Inferior parietal cortex (tissue), 1 donor: ENCODE data around the gene CCDC38.
"Not testable (repeated sequence)": the region's sequence is repeated elsewhere in the genome, so short reads cannot be mapped to it uniquely, and the experiment has no call there.

Source experiments
- DNase-seq: peaks from one replicate; pipeline ENCODE4 v3.0.0-alpha.2; 2016; ENCODE audit errors: extremely low spot score

Gene CCDC38

DNA sequence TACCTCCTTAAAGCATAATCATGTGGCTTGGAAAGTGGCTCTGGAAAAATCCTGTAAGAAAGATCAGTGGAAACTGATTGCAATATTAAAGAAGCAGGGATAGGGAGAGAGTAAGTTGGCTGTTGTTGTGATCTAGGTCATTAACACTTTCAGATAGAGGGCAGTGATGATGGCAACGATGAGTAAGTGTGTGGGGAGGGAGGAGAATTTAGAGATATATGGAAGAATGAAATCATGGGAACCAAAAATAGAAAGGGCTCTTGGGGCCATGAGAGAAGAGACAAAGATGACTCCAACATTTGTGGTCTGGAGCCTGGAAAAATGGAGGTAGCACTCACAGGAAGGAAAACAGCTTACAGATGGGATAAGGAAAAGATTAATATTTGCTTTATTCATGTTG, 60.3 kb downstream of the CCDC38 start:
- no peak for DNase-seq

DNA sequence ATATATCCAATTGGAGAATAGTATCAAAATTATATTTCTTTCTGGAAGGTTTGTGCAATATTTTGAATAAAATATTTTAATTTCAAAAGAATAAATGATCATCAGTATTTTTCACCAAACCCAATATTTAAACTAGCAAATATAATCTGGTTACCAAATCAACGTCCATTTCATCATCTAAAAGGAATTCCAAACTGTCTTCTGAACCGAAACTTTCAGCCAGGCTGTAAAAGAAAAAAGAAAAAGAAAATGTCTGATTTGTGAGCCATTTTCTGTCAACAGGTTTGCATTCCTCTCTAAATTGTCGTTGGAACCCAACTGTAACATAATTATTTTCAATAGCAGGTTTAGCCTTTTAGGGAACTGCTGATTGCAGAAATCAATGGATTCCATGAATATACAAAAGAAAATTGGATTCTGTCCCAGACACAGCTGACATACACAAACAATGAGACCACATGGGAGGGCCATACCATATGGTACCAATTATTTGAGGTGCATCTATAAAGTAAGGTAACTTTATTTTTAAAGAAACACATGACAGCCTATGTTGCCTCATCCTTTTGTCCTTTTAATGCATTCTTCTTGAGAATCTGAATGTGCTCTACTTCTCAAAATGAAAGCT, 61.0 kb downstream of the CCDC38 start:
- no peak for DNase-seq

DNA sequence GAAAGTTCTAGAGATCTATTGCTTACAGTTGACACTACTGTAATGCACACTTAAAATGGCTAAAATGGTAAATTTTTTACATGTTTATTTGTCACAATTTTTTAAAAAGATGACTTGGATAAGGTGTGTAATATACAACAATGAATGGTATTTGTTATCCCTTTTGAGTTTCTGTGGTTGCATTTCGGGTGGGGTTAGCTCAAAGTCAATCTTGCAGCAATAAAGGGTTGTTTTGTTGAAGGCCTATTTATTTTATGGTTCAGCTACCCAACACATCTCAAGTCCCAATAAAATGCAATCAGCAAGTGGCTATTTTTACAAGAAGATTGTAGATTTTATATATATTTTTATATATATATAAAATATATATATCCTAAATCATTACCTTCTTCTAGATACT, 61.5 kb downstream of the CCDC38 start:
- DNase-seq = no peak

DNA sequence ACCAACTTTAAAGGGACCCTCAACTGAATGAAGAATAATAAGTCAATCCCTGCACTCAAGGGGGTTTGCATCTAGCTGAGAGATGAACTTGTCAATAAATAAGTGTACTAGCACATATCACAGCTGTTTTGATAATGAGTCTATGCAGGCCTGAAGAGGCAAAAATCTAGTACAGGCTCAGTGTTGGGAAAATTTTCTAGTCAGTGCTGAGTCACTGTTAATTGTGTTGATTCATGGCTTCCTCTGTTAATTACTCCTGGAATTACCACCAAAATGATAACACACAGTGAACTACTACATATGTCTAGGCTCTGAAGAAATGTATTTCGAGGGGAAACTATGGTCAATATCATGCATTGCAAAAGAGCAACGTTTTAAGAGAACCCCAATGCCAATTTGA, 64.8 kb downstream of the CCDC38 start:
- DNase-seq = no peak

DNA sequence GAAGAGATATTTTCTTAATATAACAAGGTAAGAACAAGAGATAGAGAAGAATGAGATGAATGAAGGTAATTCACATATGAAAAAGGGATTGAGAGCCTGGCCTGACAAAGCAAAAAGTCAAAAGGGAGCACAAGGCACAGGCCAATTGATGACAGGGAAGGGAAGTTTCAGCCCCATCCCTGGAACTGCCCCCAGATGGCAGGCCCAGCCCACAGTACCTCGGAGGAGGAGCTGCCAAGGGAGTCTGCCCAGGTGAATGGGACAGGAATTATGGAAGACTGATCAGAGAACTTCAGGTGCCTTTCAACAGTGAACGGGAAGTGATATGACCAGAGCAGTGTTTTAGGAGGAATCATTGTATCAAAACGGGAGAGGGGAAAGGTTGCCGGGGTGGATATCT, 68.0 kb downstream of the CCDC38 start:
- no peak for DNase-seq

DNA sequence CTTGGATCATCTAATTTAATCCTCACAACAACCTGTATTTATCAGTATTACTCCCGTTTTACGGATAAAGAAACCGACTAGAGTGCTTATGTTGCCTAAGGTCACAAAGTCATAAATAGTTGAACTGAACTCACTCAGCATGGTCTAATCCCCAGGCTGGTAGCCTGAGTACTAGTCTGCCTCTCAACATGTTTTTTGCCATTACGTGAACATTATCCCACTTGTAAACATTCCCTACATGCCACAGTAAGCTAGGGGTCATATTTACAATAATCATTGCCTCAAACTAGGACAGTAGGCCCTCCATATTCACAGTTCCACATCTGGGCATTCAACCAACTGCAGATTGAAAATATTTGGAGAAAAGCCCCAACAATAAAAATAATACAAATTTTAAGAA, 71.5 kb downstream of the CCDC38 start:
- no peak for DNase-seq

DNA sequence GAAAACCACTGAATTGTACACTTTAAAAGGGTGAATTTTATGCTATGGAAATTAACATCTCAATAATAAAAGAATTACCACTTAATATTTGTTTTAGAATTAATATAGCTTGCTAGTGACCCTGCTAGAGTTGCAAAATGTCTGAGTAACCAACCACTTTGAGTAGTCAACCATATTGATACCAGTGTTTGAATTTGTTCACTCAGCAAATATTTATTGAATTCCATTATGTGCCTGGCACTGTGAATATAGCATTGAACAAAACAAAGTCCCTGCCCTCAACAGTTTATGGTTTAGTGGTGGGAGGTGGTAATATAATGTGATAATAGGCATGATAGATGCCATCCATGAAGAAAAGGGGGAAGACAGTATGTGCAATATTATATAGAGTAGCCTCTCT, 79.1 kb downstream of the CCDC38 start:
- no peak for DNase-seq

DNA sequence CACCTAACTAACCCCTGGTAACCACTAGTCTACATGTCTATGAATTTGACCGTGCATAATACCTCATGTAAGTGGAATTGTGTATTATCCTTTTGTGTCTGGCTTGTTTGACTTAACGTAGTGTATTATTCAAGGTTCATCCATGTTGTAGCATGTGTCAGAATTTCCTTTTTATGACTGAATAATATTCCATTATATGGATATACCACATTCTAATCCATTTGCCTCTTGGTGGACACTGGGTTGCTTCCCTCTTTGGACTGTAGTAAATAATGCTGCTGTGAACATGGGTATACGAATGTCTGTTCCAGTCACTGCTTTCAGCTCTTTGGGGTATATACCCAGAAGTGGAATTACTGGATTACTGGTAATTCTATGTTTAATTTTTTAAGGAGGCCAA, 80.4 kb downstream of the CCDC38 start:
- no peak for DNase-seq

DNA sequence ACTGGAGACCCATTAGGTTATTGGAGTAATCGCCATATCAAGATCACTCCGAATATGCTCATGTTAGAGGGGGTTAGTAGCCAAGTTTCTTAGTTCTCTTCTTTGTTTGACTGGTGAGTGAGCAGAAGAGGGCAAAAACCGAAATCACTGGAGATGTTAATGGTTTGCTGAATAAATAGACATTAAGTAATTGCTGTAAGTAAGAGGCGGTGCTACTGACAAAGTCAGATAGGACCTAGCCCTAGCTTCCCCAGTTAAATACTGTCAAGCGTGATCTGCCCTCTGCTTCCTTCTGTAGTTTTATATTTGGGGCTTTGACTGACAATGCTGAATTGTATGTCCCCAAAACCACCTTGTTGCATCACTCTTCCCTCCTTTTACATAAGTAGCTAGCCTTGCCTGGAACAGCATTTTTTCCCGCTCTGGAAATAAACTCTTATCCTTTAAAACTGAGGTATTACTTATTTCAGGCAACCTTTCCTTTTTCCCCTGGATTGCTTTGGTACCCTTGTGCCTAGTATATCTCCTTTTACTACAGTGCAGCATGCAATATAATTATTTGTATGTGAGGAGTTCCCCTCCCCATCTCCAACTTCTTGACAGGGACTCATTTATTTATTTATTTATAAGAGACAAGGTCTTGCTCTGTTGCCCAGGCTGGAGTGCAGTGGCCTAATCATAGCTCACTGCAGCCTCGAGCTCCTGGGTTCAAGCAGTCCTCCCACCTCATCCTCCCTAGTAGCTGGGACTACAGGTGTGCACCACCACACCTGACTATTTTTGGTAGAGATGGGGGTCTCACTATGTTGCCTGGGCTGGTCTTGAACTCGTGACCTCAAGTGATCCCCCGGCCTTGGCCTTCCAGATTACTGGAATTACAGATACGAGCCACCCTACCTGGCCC, 82.2 kb downstream of the CCDC38 start:
- DNase-seq = no peak

DNA sequence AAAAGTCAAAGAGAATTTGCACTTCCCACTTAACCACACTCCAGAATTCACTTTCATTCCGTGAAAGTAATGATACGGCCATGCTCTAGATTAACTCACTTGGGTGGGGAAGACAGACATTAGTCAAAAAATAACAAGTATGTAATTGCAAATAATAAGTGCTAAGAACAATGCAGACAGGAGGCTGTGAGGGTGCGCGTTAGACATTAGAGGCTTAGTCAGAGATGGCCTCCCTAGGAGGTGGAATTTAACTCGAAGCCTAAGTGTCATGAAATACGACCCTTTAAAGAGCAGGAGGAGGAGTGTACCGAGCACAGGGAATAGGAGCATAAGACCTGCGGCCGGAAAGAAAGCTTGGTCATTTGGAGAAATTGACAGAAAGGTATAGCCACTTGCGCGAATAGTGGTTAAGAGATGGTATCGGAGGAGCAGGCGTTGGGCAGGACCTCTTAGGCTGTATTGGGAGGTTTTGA, 83.0 kb downstream of the CCDC38 start:
- DNase-seq = peak; percentile 3

DNA sequence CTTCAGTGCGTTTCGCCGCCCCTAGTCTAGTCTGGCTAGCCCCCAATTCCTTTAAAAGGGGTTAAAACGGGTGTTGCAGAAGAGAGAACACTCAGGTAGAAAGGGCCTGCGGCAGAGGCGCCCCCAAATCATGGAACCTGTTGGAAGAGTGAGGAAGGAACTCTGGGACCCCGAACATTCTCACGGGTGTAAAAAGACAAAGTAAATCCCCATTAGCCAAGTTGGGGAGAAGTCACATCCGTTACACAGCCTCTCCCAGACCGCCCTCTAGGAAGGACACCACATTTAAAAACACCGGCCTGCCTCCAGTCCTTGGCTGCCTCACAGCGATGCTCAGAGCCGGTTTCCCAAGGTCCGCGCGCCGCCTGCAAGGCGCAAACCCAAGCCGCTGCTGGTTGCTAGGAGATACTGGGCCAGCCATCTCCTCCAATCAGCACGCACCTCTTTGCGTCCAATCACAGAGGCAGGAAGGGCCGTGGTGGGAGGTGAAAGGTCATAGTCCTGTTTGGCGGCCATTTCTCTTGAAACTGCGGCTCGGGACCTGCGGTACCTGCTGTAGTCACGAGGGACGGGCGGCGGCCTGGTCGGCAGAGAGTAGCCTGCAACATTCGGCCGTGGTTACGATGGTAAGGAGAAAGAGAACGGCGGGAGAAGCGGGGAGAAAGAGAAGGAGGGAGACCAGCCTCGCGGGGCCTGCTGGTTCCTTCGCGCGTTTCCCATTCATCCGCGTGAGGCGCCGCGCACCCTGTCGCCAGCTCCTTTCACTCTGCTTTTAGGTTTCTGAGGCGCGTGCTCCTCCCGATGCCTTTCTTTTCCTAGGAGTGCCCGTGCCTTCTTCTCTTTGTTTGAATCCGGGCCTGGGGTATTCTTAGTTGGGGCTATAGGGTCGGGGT, 83.7 kb downstream of the CCDC38 start, which contains the start of gene SNRPF:
TSS of gene SNRPF (plus strand) at position 502 of the 893 bp plus-strand sequence. CDS start at position 624, 122 bp downstream.
- peak; percentile 97 for DNase-seq

DNA sequence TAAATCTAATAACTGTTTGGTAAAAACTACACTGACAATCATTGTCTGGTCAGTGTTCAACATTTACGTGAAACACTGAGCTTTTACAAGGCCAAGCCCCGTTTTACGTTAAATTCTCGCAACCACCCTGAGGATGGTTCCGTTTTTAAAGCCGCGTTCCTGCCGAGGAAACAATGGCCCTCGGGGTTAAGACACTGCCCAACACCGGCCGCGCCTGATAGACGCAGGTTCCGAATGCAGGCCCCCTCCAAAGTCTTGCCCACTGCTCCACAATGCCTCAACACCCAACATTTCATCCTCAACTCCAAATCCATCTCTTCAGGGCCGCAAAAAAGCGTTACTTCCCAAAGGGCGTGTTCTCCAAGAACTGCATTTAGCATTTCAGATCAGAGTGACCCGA, 84.6 kb downstream of the CCDC38 start:
- DNase-seq = no peak

DNA sequence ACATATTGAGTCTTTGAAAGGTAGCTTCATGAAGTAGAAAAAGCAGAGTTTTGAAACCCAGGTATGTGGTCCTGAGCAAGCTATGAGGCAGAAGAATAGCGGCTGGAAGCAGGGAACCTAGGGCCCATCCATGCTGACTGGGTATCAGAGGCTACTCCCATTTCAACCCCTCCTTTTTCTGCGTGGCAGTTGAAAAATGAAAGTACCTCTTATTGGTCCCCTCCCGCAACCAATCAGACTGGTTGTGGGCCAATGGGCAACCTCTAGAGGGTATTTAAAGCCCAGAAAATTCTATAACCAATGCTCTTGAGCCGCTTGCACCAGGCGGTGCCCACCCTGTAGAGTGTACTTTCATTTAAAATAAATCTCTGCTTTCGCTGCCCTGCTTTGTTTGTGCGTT, 85.3 kb downstream of the CCDC38 start:
- DNase-seq = no peak

DNA sequence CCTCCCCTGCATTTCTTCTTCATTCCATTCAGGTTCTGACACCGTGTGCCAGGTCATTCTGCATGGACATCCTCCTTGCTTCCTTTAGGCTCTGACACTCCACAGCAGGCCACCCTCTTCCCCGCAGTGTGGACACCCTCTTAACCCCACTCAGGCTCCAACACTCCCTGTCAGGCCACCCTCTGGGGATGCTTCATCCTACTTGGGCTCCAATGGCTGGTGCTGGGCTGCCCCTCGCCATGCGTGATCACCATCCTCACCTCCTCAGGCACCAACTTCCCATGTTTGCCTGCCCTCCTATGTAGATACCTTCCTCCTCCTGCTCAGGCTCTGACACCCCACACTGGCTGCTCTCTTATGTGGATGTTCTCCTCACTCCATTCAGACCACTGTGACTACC, 90.3 kb downstream of the CCDC38 start:
- DNase-seq = no peak

DNA sequence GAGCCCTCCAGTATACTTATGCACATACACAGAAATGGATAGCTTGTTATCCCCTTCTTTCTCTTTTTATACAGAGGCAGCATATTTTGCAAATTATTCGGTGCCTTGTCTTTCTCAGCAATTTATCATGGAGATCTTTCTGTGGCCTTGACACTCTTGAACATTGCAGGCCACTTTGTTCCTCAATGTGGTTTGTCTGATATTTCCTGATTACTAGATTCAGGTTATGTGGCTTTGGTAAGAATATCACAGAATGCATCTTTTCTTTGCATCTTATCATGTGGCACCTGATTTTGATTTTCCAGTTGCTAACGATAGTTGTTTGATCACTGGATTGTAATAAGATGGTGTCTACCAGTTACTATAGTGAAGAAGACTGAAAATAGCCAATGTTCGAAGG, 90.8 kb downstream of the CCDC38 start:
- DNase-seq = no peak

DNA sequence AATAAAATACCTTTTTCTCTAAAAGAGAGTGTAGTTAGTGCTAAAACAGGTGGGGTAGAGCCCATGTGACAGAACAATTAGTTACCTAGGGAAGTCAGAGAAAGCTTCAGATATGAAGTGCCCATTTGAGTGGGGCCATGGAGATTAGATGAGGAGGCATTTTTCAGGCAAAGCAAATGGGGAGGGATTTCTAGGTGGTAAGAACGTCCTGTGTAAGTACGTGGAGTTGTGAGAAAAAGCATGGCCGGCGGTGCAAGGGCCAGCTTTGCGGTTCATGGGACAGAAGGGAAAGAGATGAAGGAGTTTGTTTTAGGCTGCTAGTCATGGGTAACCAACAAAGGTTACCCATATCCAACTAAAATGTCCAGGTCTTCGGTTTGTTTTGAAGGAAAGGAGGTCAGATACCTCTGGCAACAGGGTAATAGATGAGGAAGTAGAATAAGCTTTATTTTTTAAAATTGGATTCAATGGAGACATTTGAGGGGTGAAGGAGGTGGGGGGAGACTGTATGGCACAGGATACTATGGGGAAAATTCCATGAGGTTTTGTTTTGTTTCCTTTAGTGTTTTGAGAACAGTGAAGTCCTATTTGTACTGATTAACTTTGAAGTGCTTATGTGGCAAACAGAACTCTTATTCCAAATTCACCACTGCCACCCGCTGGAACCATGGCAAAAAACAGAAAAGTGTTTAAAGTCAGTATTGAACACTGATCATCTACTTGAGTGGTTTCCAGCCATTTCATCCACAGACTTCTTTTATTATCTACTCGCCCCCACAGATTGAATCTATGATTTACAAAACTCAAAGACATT, 93.6 kb downstream of the CCDC38 start:
- peak; percentile 47 for DNase-seq

DNA sequence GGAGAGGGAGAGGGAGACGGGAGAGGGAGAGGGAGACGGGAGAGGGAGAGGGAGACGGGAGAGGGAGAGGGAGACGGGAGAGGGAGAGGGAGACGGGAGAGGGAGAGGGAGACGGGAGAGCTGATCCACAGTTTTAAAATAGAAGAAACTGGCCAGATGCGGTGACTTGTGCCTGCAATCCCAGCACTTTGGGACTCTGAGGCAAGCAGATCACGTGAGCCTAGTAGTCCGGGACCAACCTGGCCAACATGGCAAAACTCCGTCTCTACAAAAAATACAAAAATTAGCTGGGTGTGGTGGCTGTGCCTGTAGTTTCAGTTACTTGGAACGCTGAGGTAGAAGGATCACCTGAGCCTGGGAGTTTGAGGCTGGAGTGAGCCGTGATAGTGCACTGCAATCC, 100.0 kb downstream of the CCDC38 start:
- not testable (repeated sequence) for DNase-seq

DNA sequence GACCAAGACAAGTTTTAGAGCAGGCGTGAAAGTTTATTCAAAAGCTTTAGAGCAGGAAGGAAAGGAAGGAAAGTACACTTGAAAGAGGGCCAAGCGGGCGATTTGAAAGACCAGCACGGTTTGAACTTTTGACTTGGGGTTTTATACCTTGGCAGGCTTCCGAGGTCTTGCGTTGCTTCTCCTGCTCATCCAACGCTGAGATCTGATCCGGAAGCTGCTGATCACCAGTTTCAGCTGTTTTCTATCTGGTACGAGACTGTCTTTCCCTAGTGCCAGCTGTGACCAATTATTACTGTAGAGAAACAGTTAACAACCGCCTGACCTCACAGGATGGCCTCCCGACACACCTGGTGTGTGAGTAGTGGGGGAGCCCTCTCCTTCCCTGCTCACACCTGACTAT, 104.3 kb downstream of the CCDC38 start:
- DNase-seq = no peak

DNA sequence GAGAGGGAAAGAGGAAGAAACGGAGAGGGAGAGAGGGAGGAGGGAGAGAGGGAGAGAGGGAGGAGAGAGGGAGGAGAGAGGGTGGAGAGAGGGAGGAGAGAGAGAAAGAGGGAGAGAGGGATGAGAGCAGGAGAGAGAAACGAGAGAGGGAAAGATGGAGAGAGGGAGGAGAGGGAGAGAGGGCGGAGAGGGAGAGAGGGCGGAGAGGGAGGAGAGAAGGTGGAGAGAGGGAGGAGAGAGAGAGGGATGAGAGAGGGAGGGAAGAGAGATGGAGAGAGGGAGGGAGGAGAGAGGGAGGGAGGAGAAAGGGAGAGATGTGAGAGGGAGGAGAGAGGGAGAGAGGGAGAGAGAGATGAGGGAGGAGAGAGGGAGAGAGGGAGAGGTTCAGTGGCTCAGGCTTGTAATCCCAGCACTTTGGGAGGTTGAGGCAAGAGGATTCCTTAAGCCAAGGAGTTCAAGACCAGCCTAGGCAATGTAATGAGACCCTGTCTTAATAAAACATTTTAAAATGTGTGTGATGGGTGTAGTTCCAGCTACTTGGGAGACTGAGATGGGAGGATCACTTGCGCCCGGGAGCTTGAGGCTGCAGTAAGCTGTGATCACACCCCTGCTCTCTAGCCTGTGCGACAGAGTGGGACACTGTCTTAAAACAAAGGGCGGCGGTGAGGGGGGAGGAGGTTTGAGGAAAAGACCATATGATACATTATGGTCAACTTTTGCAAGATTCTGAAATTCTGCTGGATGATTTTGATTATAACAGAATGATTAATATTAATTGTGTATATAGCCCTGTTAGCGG, 105.0 kb downstream of the CCDC38 start:
- no peak for DNase-seq

DNA sequence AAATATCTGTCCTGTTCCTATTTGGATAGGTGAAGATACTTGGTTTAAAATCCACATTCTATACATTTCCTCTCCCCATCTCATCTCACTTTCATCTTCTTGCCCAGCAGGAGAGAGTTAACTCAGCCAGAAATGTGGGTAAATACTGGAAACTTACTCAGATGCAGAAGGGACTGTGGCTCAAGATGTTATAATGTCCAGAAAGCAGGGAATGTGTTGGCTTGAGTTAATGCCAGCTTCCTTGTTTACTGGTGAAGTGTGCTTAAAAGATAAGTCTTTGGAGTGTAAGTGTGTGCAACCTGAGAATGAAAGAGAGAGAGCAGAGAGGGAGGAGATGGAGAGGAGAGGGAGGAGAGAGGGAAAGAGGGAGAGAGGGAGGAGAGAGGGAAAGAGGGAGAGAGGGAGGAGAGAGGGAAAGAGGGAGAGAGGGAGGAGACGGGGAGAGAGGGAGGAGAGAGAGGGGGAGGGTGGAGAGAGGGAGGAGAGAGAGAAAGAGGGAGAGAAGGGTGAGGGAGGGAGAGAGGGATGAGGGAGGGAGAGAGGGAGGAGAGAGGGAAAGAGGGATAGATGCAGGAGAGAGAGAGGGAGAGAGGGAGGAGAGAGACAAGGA, 105.7 kb downstream of the CCDC38 start:
- DNase-seq = no peak
